ENCODE results near the gene SKOR1.

- no peak for TF ChIP-seq CTCF (IDR thresholded peaks at IDR 0.05; ENCODE audit: low read length)
- no peak for TF ChIP-seq EZH2 (IDR thresholded peaks at IDR 0.05; ENCODE audit: borderline replicate concordance, low read length)
These were observed 42.7 kb upstream of the SKOR1 start for GRCh38 chr15:67782691-67782991.

Data from OCI-LY1 (cell line).